ENCODE data around the gene CYSRT1. TPM values are rescaled to one million over a fixed set of nuclear protein-coding genes. Genes with fewer than 3 reads are reported as not detected.

Gene CYSRT1
- total RNA-seq, 1 experiment from 2014 or later = 3.0 TPM

DNA sequence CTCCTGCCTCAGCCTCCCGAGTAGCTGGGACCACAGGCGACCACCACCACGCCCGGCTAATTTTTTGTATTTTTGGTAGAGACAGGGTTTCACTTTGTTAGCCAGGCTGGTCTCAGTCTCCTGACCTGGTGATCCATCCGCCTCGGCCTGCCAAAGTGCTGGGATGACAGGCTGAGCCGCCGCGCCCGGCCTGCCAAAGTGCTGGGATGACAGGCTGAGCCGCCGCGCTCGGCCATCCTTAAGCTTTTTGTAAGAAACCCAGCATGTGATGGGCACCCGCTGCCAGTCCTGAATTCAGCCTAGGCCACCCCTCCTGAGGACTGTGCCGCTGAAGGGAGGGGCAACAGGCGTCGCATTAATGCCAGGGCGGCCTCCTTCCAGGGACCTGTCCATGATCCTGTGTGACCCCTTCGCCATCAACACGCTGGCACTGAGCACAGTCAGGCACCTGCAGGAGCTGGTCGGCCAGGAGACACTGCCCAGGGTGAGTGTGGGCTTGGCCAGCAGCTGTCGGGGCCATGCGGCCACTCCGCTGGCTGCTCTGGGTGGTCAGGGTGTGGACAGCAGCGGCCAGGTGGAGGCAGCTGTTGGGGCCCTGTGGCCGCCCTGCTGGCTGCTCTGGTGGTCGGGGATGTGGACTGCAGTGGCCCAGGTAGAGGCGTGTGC lies 40.7 kb downstream of the CYSRT1 start:
- H3K27ac Mint-ChIP-seq (ENCODE audit: unreplicated experiment) = no peak overlapping the region
- CTCF ChIA-PET = no interaction called here
- BruUV-seq (replicated peaks) = no TSS peak
- no peaks in the 10 kb centered on the region for H3K27me3 Mint-ChIP-seq (ENCODE audit: unreplicated experiment)
- intact Hi-C loops (cut with micrococcal nuclease; ENCODE audit: unreplicated experiment) = no loop called here
- TF ChIP-seq, protein P1, sequence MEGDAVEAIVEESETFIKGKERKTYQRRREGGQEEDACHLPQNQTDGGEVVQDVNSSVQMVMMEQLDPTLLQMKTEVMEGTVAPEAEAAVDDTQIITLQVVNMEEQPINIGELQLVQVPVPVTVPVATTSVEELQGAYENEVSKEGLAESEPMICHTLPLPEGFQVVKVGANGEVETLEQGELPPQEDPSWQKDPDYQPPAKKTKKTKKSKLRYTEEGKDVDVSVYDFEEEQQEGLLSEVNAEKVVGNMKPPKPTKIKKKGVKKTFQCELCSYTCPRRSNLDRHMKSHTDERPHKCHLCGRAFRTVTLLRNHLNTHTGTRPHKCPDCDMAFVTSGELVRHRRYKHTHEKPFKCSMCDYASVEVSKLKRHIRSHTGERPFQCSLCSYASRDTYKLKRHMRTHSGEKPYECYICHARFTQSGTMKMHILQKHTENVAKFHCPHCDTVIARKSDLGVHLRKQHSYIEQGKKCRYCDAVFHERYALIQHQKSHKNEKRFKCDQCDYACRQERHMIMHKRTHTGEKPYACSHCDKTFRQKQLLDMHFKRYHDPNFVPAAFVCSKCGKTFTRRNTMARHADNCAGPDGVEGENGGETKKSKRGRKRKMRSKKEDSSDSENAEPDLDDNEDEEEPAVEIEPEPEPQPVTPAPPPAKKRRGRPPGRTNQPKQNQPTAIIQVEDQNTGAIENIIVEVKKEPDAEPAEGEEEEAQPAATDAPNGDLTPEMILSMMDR (IDR thresholded peaks at IDR 0.05; ENCODE audit: unreplicated experiment) = no peak
- no peak for DNase-seq
- peaks cover 40% of the 10 kb centered on the region for H3K36me3 Mint-ChIP-seq (ENCODE audit: insufficient read depth, unreplicated experiment)
- no peak overlapping the region for H3K4me3 Mint-ChIP-seq (ENCODE audit: low read depth, unreplicated experiment)
- H3K4me1 Mint-ChIP-seq (ENCODE audit: low read depth, unreplicated experiment) = peaks cover 18% of the 10 kb centered on the region
- H3K9me3 Mint-ChIP-seq (ENCODE audit: low read depth, unreplicated experiment) = no peaks in the 10 kb centered on the region

DNA sequence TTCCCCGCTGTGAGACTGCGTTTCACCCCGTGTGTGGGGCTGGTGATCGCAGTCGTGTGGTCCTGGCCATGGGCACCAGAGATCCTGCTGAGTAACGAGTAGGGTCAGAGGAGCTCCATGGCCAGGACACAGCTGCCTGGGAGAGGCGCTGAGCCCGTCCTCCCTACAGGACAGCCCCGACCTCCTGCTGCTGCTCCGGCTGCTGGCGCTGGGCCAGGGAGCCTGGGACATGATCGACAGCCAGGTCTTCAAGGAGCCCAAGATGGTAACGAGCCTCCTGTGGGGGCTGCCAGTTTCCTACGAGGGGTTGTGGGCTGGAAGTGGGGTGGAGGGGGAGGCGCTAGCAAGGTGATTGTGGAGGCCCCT lies 41.2 kb downstream of the CYSRT1 start:
- H3K27me3 Mint-ChIP-seq (ENCODE audit: unreplicated experiment) = no peaks in the 10 kb centered on the region
- no peaks in the 10 kb centered on the region for H3K9me3 Mint-ChIP-seq (ENCODE audit: low read depth, unreplicated experiment)
- CTCF ChIA-PET = no interaction called here
- intact Hi-C loops (cut with micrococcal nuclease; ENCODE audit: unreplicated experiment) = no loop called here
- no peak for DNase-seq
- H3K4me3 Mint-ChIP-seq (ENCODE audit: low read depth, unreplicated experiment) = no peak overlapping the region
- H3K36me3 Mint-ChIP-seq (ENCODE audit: insufficient read depth, unreplicated experiment) = peaks cover 44% of the 10 kb centered on the region
- TF ChIP-seq, protein P1 (IDR thresholded peaks at IDR 0.05; ENCODE audit: unreplicated experiment) = no peak
- BruUV-seq (replicated peaks) = no TSS peak
- no peak overlapping the region for H3K27ac Mint-ChIP-seq (ENCODE audit: unreplicated experiment)
- H3K4me1 Mint-ChIP-seq (ENCODE audit: low read depth, unreplicated experiment) = peaks cover 18% of the 10 kb centered on the region

DNA sequence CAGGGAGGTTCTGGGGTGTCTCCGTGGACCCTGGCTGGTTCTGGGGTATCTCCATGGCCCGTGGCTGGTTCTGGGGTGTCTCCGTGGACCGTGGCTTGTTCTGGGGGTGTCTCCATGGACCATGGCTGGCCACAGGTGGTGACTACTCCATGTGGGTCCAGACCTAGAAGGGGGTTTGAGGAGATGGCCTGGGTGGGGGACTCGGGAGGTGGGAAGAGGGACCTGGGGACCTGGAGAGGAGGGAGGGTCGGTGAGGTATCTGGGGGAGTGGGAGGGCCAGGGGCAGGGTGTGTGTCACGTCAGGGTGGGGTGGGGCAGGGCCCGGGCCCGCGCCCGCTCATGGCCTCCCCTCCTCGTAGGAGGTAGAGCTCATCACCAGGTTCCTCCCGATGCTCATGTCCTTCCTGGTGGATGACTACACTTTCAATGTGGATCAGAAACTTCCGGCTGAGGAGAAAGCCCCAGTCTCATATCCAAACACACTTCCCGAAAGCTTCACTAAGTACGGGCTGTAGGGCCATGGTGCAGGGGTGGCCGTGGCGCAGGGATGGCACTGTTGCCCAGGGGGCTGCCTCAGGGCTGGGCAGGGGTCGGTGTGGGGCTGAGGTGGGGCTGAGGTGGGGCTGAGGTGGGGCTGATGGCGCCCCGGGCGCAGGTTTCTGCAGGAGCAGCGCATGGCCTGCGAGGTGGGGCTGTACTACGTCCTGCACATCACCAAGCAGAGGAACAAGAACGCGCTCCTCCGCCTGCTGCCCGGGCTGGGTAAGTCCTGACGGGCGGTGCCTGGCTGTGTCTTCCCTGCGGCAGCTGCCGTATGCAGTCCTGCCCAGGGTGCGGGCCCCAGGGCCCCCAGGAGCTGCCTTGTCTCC lies 41.8 kb downstream of the CYSRT1 start:
- Mint-ChIP-seq H3K4me3 (ENCODE audit: low read depth, unreplicated experiment) (no peak overlapping the region), H3K36me3 (ENCODE audit: insufficient read depth, unreplicated experiment) (peaks cover 42% of the 10 kb centered on the region), H3K27ac (ENCODE audit: unreplicated experiment) (no peak overlapping the region), H3K9me3 (ENCODE audit: low read depth, unreplicated experiment) (no peaks in the 10 kb centered on the region), H3K27me3 (ENCODE audit: unreplicated experiment) (no peaks in the 10 kb centered on the region), H3K4me1 (ENCODE audit: low read depth, unreplicated experiment) (peaks cover 13% of the 10 kb centered on the region)
- DNase-seq = no peak
- TF ChIP-seq, protein P1 (IDR thresholded peaks at IDR 0.05; ENCODE audit: unreplicated experiment) = no peak
- intact Hi-C loops (cut with micrococcal nuclease; ENCODE audit: unreplicated experiment) = no loop called here
- no TSS peak for BruUV-seq (replicated peaks)
- CTCF ChIA-PET = interaction anchor here (0.6 kb wide), 1 partner anchor 38 kb away, joined by 3 read pairs; no protein-coding TSS in a partner anchor

DNA sequence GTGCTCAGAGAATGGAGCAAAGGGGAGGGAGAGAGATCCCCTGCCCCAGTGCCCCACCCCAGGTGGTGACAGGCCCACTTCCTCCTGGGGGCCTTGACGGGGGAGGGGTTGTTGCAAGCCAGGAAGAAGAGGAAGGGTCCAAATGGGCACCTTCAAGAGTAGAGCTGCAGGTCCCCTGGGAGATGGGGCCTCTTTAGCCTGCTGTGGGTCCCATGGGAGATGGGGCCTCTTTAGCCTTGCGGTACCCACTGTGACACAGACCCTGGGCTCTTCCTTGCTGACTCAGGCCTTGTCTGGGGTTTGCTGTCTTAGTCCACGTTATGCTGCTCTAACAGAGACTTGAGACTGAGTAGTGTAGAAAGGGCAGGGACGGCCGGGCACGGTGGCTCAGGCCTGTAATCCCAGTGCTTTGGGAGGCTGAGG lies 43.0 kb downstream of the CYSRT1 start:
- peaks cover 10% of the 10 kb centered on the region for H3K4me1 Mint-ChIP-seq (ENCODE audit: low read depth, unreplicated experiment)
- DNase-seq = no peak
- H3K27ac Mint-ChIP-seq (ENCODE audit: unreplicated experiment) = no peak overlapping the region
- H3K4me3 Mint-ChIP-seq (ENCODE audit: low read depth, unreplicated experiment) = no peak overlapping the region
- H3K27me3 Mint-ChIP-seq (ENCODE audit: unreplicated experiment) = no peaks in the 10 kb centered on the region
- intact Hi-C loops (cut with micrococcal nuclease; ENCODE audit: unreplicated experiment) = no loop called here
- no peaks in the 10 kb centered on the region for H3K9me3 Mint-ChIP-seq (ENCODE audit: low read depth, unreplicated experiment)
- peaks cover 41% of the 10 kb centered on the region for H3K36me3 Mint-ChIP-seq (ENCODE audit: insufficient read depth, unreplicated experiment)
- CTCF ChIA-PET = no interaction called here
- TF ChIP-seq, protein P1 (IDR thresholded peaks at IDR 0.05; ENCODE audit: unreplicated experiment) = no peak
- BruUV-seq (replicated peaks) = no TSS peak

Measured in Calu3 (cell line).